GM18907 (cell line): ENCODE data around the gene ALKBH5.

ENCODE experiments used
- ATAC-seq: cut with Tn5 transposase; IDR thresholded peaks from one replicate; pipeline ENCODE4 v1.9.1; 2021; ENCODE audit warnings: mild to moderate bottlenecking, moderate library complexity; ENCODE audit not compliant: unreplicated experiment

ALKBH5 gene

GRCh38 chr17:18184143-18185031, 759 bp downstream of the ALKBH5 start:
- ATAC-seq: peak; percentile 4

- no peak for ATAC-seq
These were observed 1.8 kb downstream of the ALKBH5 start for GRCh38 chr17:18185391-18185790.

GRCh38 chr17:18185832-18186626, 2.4 kb downstream of the ALKBH5 start:
- ATAC-seq: no peak

- no peak for ATAC-seq
These were observed 3.0 kb downstream of the ALKBH5 start for GRCh38 chr17:18186627-18186982.

GRCh38 chr17:18187226-18187625, 3.6 kb downstream of the ALKBH5 start:
- no peak for ATAC-seq

- no peak for ATAC-seq
These were observed 4.5 kb downstream of the ALKBH5 start for GRCh38 chr17:18187821-18188761.

- no peak for ATAC-seq
These were observed 7.1 kb downstream of the ALKBH5 start for GRCh38 chr17:18190628-18191235.

- no peak for ATAC-seq
These were observed 7.6 kb downstream of the ALKBH5 start for GRCh38 chr17:18191236-18191667.

- ATAC-seq: no peak
These were observed 8.3 kb downstream of the ALKBH5 start for GRCh38 chr17:18191967-18192366.

GRCh38 chr17:18194394-18194793, 10.8 kb downstream of the ALKBH5 start:
- ATAC-seq: no peak

GRCh38 chr17:18194804-18195203, 11.2 kb downstream of the ALKBH5 start:
- ATAC-seq: no peak

GRCh38 chr17:18195246-18195645, 11.6 kb downstream of the ALKBH5 start:
- no peak for ATAC-seq

GRCh38 chr17:18197535-18198194, 14.0 kb downstream of the ALKBH5 start:
- ATAC-seq: no peak

GRCh38 chr17:18198530-18198929, 14.9 kb downstream of the ALKBH5 start:
- no peak for ATAC-seq

- no peak for ATAC-seq
These were observed 17.5 kb downstream of the ALKBH5 start for GRCh38 chr17:18201108-18201507.

- no peak for ATAC-seq
These were observed 19.7 kb downstream of the ALKBH5 start for GRCh38 chr17:18203308-18203707.

- no peak for ATAC-seq
These were observed 22.2 kb downstream of the ALKBH5 start for GRCh38 chr17:18205861-18206260.

GRCh38 chr17:18206962-18207361, 23.3 kb downstream of the ALKBH5 start:
- no peak for ATAC-seq

GRCh38 chr17:18208092-18208491, 24.5 kb downstream of the ALKBH5 start:
- no peak for ATAC-seq
